OCI-LY3 (cell line): ENCODE measurements around the gene MAX.

Source experiments
- H2AFZ ChIP-seq: fragments of 200-600, 300-600 bp; shearing (Covaris generic); 2 replicates; pipeline ENCODE4 v1.6.0; 2014; ENCODE audit warnings: antibody characterized with exemption, low read depth, low read length
- H3K27ac ChIP-seq: fragments of 200-600, 300-600 bp; sonication (generic); 2 replicates; pipeline ENCODE4 v1.5.1; 2014; ENCODE audit warnings: mild to moderate bottlenecking, low read length, moderate library complexity, mixed read lengths
- H3K27me3 ChIP-seq: fragments of 200-600, 300-600 bp; sonication (generic); 2 replicates; pipeline ENCODE4 v1.6.1; 2014; ENCODE audit warnings: low read depth, low read length, mixed read lengths
- H3K36me3 ChIP-seq: fragments of 200-600, 300-600 bp; sonication (generic); replicated peaks from 2 replicates; pipeline ENCODE3; 2014; ENCODE audit warnings: low read depth, low read length, mixed read lengths
- H3K4me1 ChIP-seq: fragments of 300-600, 200-600 bp; sonication (generic); 2 replicates; pipeline ENCODE4 v1.6.1; 2014; ENCODE audit warnings: low read length, mixed read lengths
- H3K4me2 ChIP-seq: fragments of 200-600, 300-600 bp; sonication (generic); 2 replicates; pipeline ENCODE4 v1.6.1; 2014; ENCODE audit warnings: low read length, mixed read lengths
- H3K4me3 ChIP-seq: fragments of 300-600, 200-600 bp; sonication (generic); 2 replicates; pipeline ENCODE4 v1.5.1; 2014; ENCODE audit warnings: antibody characterized with exemption, mild to moderate bottlenecking, low read length, moderate library complexity
- H3K79me2 ChIP-seq: fragments of 300-600, 200-600 bp; shearing (Covaris generic); 2 replicates; pipeline ENCODE4 v1.6.1; 2014; ENCODE audit warnings: mild to moderate bottlenecking, low read length, mixed read lengths
- H3K9ac ChIP-seq: fragments of 300-600, 200-600 bp; shearing (Covaris generic); 2 replicates; pipeline ENCODE4 v1.6.0; 2014; ENCODE audit warnings: mild to moderate bottlenecking, low read length, moderate library complexity
- H3K9me3 ChIP-seq: fragments of 200-600, 300-600 bp; shearing (Covaris generic); 2 replicates; pipeline ENCODE4 v1.6.1; 2014; ENCODE audit warnings: low read length, mixed read lengths; ENCODE audit not compliant: insufficient read depth
- H4K20me1 ChIP-seq: fragments of 200-600, 300-600 bp; sonication (generic); 2 replicates; pipeline ENCODE4 v1.6.1; 2016; ENCODE audit warnings: low read length, mixed read lengths; ENCODE audit not compliant: insufficient read depth
- CTCF ChIP-seq: fragments of 200-600, 300-600 bp; sonication (generic); IDR thresholded peaks from 2 replicates; pipeline ENCODE4 v1.5.1; 2014; ENCODE audit warnings: antibody characterized with exemption, low read length, low read depth
- EZH2phosphoT487 ChIP-seq: fragments of 200-600 bp; shearing (Covaris generic); IDR thresholded peaks from 2 replicates; pipeline ENCODE4 v1.6.1; 2018; ENCODE audit warnings: antibody characterized with exemption, mixed run types, low read depth

Gene MAX

DNA sequence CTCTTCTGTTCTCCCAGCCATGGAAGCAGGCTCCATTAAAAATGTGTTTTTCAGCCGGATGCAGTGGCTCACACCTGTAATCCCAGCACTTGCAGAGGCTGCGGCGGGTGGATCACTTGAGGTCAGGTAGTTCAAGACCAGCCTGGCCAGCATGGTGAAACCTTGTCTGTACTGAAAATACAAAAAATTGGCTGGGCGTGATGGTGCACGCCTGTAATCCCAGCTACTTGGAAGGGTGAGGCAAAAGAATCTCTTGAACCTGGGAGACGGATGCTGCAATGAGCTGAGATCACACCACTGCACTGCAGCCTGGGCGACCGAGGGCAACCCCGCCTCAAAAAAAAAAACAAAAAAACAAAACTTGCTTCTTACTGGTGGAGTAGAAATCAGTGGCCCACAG, 75.8 kb downstream of the MAX start:
- Histone ChIP-seq H3K4me3 (no peak overlapping the region), H3K4me2 (no peak overlapping the region), H3K79me2 (no peaks in the 10 kb centered on the region), H3K4me1 (no peaks in the 10 kb centered on the region), H3K9me3 (no peaks in the 10 kb centered on the region), H3K36me3 (peaks cover 8% of the 10 kb centered on the region), H3K9ac (no peak overlapping the region), H3K27me3 (no peaks in the 10 kb centered on the region), H3K27ac (no peak overlapping the region), H4K20me1 (no peaks in the 10 kb centered on the region; the same call in 1 of the 2 replicates), H2AFZ (no peak overlapping the region)
- TF ChIP-seq CTCF (no peak), EZH2phosphoT487 (no peak)

- no peaks in the 10 kb centered on the region; the same call in 1 of the 2 replicates for H4K20me1 ChIP-seq
- H2AFZ ChIP-seq: no peak overlapping the region
- H3K9ac ChIP-seq: no peak overlapping the region
- no peak overlapping the region for H3K27ac ChIP-seq
- H3K36me3 ChIP-seq: peaks cover 8% of the 10 kb centered on the region
- H3K4me2 ChIP-seq: no peak overlapping the region
- H3K27me3 ChIP-seq: no peaks in the 10 kb centered on the region
- no peaks in the 10 kb centered on the region for H3K79me2 ChIP-seq
- H3K4me1 ChIP-seq: no peaks in the 10 kb centered on the region
- no peak overlapping the region for H3K4me3 ChIP-seq
- H3K9me3 ChIP-seq: no peaks in the 10 kb centered on the region
- TF ChIP-seq CTCF: no peak
- no peak for TF ChIP-seq EZH2phosphoT487
Observed at GRCh38 chr14:65025818-65026217, 76.5 kb downstream of the MAX start.
